ENCODE measurements around the gene NRG2. TPM values are rescaled to one million over a fixed set of nuclear protein-coding genes. Genes with fewer than 3 reads are reported as not detected.

Gene NRG2
- total RNA-seq, 1 experiment from 2014 or later, result 0.91 TPM

DNA sequence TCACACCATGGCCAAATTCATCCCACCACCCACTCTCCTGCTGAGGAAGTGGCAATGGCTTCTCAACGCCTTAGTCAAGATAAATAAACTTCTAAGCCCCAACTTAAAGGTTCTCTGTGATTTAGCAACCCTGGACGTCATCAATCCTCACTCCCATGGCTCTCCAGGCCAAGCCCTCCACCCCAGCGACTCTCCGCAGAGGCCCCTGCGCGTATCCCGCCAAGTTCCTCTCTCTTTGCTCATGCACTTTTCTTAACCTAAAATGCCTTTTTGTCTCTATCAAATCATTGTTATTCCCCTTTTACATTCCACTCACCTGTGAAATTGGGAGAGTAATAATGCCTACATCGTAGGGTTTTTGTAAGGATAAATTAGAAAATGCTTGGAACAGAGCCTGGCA lies 88.6 kb downstream of the NRG2 start:
- Histone ChIP-seq H3K9me2 (ENCODE audit: insufficient read depth) (no peaks in the 10 kb centered on the region; the same call in 1 of the 2 replicates), H2AFZ (ENCODE audit: low read depth, low read length, poor library complexity, severe bottlenecking) (no peak overlapping the region), H3K4me2 (ENCODE audit: low read length) (no peak overlapping the region), H3K4me3 (replicated peaks in 1 of 2; ENCODE audit: low read depth in 1 of 2, low read length in 2 of 2) (no peak overlapping the region), H4K20me1 (ENCODE audit: insufficient read depth) (no peaks in the 10 kb centered on the region), H3K27me3 (ENCODE audit: insufficient read depth, low read length) (no peaks in the 10 kb centered on the region; the same call in 1 of the 2 replicates), H3K4me1 (ENCODE audit: control insufficient read depth in 1 of 2, insufficient read depth in 2 of 2, low read length in 2 of 2) (peaks cover 5 to 13% of the 10 kb centered on the region in 2 experiments; a peak in 3 of 4 replicates), H3K9ac (ENCODE audit: low read length) (no peak overlapping the region), H3K79me2 (ENCODE audit: insufficient read depth, low read length) (no peaks in the 10 kb centered on the region), H3K9me3 (ENCODE audit: control insufficient read depth in 1 of 2, insufficient read depth in 1 of 2, low read depth in 1 of 2, low read length in 2 of 2) (no peaks in the 10 kb centered on the region), H3K36me3 (ENCODE audit: control insufficient read depth in 1 of 2, insufficient read depth in 2 of 2, low read length in 2 of 2) (no peaks in the 10 kb centered on the region), H3K27ac (ENCODE audit: low read depth, low read length) (no peak overlapping the region)
- no peak for ATAC-seq
- POLR2A ChIA-PET, result no interaction called here
- RAD21 ChIA-PET (ENCODE audit: low non-redundant PET in 1 of 2, low total read pairs in 2 of 2, uncharacterized antibody in 2 of 2, unreplicated experiment in 2 of 2), result no interaction called here
- TF ChIP-seq CTCF (IDR thresholded peaks at IDR 0.05 in 2 of 3, conservative IDR thresholded peaks at IDR 0.05 in 1 of 3; ENCODE audit: borderline replicate concordance in 1 of 3, insufficient read depth in 1 of 3, low read depth in 2 of 3, low read length in 2 of 3) (no peak), ZNF274 (IDR thresholded peaks at IDR 0.05; ENCODE audit: low read depth, low read length) (no peak), EGR1 (IDR thresholded peaks at IDR 0.05; ENCODE audit: low read depth) (no peak), POLR2AphosphoS5 (IDR thresholded peaks at IDR 0.05; ENCODE audit: low read depth, low read length) (no peak), YY1 (IDR thresholded peaks at IDR 0.05; ENCODE audit: extremely low read depth, insufficient replicate concordance, low read depth, low read length) (no peak), MAX (IDR thresholded peaks at IDR 0.05) (no peak), POLR2A (IDR thresholded peaks at IDR 0.05; ENCODE audit: borderline replicate concordance, extremely low read depth, insufficient read depth, insufficient read length) (no peak), ELF1 (IDR thresholded peaks at IDR 0.05; ENCODE audit: borderline replicate concordance, low read depth) (no peak), CBX3 (IDR thresholded peaks at IDR 0.05; ENCODE audit: low read depth) (no peak), REST (IDR thresholded peaks at IDR 0.05; ENCODE audit: low read depth) (no peak), SRF (IDR thresholded peaks at IDR 0.05; ENCODE audit: low read depth) (no peak), EZH2phosphoT487 (IDR thresholded peaks at IDR 0.05; ENCODE audit: borderline replicate concordance) (no peak)
- TF ChIP-seq, protein P1, sequence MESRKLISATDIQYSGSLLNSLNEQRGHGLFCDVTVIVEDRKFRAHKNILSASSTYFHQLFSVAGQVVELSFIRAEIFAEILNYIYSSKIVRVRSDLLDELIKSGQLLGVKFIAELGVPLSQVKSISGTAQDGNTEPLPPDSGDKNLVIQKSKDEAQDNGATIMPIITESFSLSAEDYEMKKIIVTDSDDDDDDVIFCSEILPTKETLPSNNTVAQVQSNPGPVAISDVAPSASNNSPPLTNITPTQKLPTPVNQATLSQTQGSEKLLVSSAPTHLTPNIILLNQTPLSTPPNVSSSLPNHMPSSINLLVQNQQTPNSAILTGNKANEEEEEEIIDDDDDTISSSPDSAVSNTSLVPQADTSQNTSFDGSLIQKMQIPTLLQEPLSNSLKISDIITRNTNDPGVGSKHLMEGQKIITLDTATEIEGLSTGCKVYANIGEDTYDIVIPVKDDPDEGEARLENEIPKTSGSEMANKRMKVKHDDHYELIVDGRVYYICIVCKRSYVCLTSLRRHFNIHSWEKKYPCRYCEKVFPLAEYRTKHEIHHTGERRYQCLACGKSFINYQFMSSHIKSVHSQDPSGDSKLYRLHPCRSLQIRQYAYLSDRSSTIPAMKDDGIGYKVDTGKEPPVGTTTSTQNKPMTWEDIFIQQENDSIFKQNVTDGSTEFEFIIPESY (IDR thresholded peaks at IDR 0.05; ENCODE audit: extremely low read depth, insufficient replicate concordance, low read length), result no peak
- BruUV-seq (replicated peaks), result no TSS peak
- intact Hi-C loops (cut with micrococcal nuclease), result no loop called here
- DNase-seq (ENCODE audit: low read depth, low spot score), result no peak
- CTCF ChIA-PET, result interaction anchor here (4.6 kb wide), 1 partner anchor 14 kb away, joined by 24 read pairs; no protein-coding TSS in a partner anchor
